Fibroblast of skin of right biceps (primary cell): ENCODE results near the gene NXPE3.

Source experiments
- DNase-seq: peaks from one replicate; pipeline ENCODE4 v3.0.0-alpha.2; 2013

The NXPE3 gene

GRCh38 chr3:101803173-101803782 is 24.3 kb downstream of the NXPE3 start:
- peak; percentile 65 for DNase-seq

GRCh38 chr3:101803939-101804338 is 24.9 kb downstream of the NXPE3 start:
- DNase-seq: no peak

- peak; percentile 17 for DNase-seq
These were observed 27.5 kb downstream of the NXPE3 start for GRCh38 chr3:101806491-101806890.

GRCh38 chr3:101807888-101808287 is 28.9 kb downstream of the NXPE3 start:
- no peak for DNase-seq

- peak; percentile 40 for DNase-seq
These were observed 30.4 kb downstream of the NXPE3 start for GRCh38 chr3:101809178-101810021.

- no peak for DNase-seq
These were observed 31.0 kb downstream of the NXPE3 start for GRCh38 chr3:101810022-101810418.

- DNase-seq: no peak
These were observed 32.9 kb downstream of the NXPE3 start for GRCh38 chr3:101811875-101812274.

GRCh38 chr3:101812895-101813294 is 33.9 kb downstream of the NXPE3 start:
- no peak for DNase-seq

- peak; percentile 45 for DNase-seq
These were observed 34.9 kb downstream of the NXPE3 start for GRCh38 chr3:101813817-101814440.

GRCh38 chr3:101814835-101815234 is 35.8 kb downstream of the NXPE3 start:
- no peak for DNase-seq

GRCh38 chr3:101816215-101817149 is 37.5 kb downstream of the NXPE3 start:
- DNase-seq: peak; percentile 43

- no peak for DNase-seq
These were observed 39.0 kb downstream of the NXPE3 start for GRCh38 chr3:101817992-101818391.

GRCh38 chr3:101819649-101820206 is 40.7 kb downstream of the NXPE3 start:
- DNase-seq: no peak

GRCh38 chr3:101821503-101821902 is 42.5 kb downstream of the NXPE3 start:
- no peak for DNase-seq

- no peak for DNase-seq
These were observed 44.5 kb downstream of the NXPE3 start for GRCh38 chr3:101823525-101823924.

GRCh38 chr3:101824702-101825101 is 45.7 kb downstream of the NXPE3 start:
- DNase-seq: peak; percentile 44

GRCh38 chr3:101825904-101826445 is 47.0 kb downstream of the NXPE3 start:
- DNase-seq: peak; percentile 40

GRCh38 chr3:101827211-101828174 is 48.5 kb downstream of the NXPE3 start:
- peak; percentile 78 for DNase-seq

- peak; percentile 40 for DNase-seq
These were observed 49.3 kb downstream of the NXPE3 start for GRCh38 chr3:101828276-101828675.

- peak; percentile 44 for DNase-seq
These were observed 49.9 kb downstream of the NXPE3 start for GRCh38 chr3:101828691-101829436.
